Naive thymus-derived CD8-positive, alpha-beta T cell (primary cell): ENCODE measurements around the gene ANKRD18A. TPM values are rescaled to one million over a fixed set of nuclear protein-coding genes. Genes with fewer than 3 reads are reported as not detected.

Experiments used
- polyA plus RNA-seq, 3 donors: library from polyadenylated mRNA; unstranded; fragments of 300-500 nt; fragmentation: Illumina TruSeq; gene quantifications; one replicate each; pipeline ENCODE4 v1.2.3, GENCODE V29; 2021
- total RNA-seq, 8 experiments: library from RNA in 2 of 8; stranded (reverse) in 2 of 8; gene quantifications; one replicate each; pipeline ENCODE4 v1.2.3 and lab custom pipeline; 2021 to 2026

ANKRD18A gene
- total and polyA plus RNA-seq, 5 experiments from 2014 or later = 0.71 to 2.8 (median 1.4) TPM; not detected in 1

Other genes with a start within 250 kb of the ANKRD18A start
- 1 to 10 TPM; 4.5 to 4.7 TPM for gene ALDH1B1, start 227.9 kb downstream of the ANKRD18A start, total RNA-seq
- gene ALDH1B1, start 227.9 kb downstream of the ANKRD18A start, polyA plus RNA-seq = 10 to 100 TPM in 1 of 3 donors, 1 to 10 TPM in 2; 9.2 to 11.9 (median 9.6) TPM
- not detected for gene IGFBPL1, start 196.1 kb downstream of the ANKRD18A start, total RNA-seq
- gene IGFBPL1, start 196.1 kb downstream of the ANKRD18A start, polyA plus RNA-seq = not detected
- not detected for gene FAM240B, start 99.5 kb upstream of the ANKRD18A start, total RNA-seq
- not detected for gene FAM240B, start 99.5 kb upstream of the ANKRD18A start, polyA plus RNA-seq